ENCODE results near the gene CCDC88C. TPM values are rescaled to one million over a fixed set of nuclear protein-coding genes. Genes with fewer than 3 reads are reported as not detected.

CCDC88C gene
- total and polyA plus RNA-seq, 9 donors, result 2.0 to 17.7 (median 3.9) TPM

DNA sequence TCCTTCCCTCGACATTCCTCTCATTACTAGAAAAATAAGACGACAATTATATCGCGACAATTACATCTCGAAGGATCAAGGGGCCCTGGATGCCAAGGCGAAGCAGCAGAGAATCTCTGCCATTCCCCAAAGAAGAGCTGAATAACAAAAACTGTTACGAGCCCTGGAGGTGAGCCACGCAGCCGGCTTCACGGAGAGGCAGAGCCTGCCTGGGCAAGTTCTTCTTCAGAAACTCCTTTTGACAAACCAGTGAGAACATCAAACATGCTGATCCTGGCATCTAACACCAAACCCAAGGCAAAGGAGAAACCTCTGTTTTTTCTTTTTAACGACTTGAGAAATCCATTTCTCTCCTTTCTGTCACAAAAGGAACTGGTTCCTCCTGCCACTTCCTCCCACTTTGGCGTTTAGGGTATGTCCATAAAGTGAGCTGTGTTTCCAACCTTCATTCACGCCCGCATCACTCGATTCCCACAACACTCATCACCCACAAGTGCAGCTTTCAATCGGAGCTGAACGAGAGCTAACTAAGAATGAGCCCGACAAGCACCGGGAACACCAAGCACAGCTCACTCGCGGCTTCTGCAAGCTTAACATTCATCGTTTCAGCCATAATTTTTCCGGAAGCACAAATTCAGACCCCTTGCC is 21.5 kb downstream of the CCDC88C start:
- H3K27ac ChIP-seq, result no peak overlapping the region
- no peak overlapping the region for H3K4me3 ChIP-seq
- DNase-seq, result no peak
- TF ChIP-seq POLR2A (IDR thresholded peaks at IDR 0.05) (no peak), EP300 (IDR thresholded peaks at IDR 0.05) (no peak)
- TF ChIP-seq, protein P1, sequence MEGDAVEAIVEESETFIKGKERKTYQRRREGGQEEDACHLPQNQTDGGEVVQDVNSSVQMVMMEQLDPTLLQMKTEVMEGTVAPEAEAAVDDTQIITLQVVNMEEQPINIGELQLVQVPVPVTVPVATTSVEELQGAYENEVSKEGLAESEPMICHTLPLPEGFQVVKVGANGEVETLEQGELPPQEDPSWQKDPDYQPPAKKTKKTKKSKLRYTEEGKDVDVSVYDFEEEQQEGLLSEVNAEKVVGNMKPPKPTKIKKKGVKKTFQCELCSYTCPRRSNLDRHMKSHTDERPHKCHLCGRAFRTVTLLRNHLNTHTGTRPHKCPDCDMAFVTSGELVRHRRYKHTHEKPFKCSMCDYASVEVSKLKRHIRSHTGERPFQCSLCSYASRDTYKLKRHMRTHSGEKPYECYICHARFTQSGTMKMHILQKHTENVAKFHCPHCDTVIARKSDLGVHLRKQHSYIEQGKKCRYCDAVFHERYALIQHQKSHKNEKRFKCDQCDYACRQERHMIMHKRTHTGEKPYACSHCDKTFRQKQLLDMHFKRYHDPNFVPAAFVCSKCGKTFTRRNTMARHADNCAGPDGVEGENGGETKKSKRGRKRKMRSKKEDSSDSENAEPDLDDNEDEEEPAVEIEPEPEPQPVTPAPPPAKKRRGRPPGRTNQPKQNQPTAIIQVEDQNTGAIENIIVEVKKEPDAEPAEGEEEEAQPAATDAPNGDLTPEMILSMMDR (IDR thresholded peaks at IDR 0.05), result no peak
- intact Hi-C loops (cut with DNase I), result no loop called here
- no peaks in the 10 kb centered on the region for H3K9me3 ChIP-seq
- no peaks in the 10 kb centered on the region for H3K27me3 ChIP-seq
- no peaks in the 10 kb centered on the region for H3K36me3 ChIP-seq
- WGBS, 3 donors, result 79 to 85% (median 80%) methylated on average over 23 of the region's 23 CpGs
- no peaks in the 10 kb centered on the region for H3K4me1 ChIP-seq (ENCODE audit: insufficient read depth)

DNA sequence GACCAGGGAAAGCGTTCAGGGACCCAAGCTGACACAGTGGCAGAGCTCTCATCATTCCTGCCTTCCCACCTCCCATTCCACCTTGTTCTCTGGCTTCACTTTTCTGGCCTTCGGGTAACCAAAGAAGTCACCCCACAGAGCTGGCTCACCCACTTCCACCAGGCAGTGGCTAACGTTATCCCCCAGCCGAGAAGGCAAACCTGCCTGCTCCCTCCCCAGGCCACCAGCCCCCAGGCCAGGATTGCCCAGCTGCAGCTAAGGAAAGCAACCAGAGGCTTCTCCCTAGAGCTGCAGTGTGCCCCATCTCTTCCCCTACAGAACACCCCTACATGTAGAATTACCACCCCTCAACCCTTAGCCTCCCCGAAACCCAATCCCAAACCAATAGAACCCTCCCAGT is 22.2 kb downstream of the CCDC88C start:
- H3K27ac ChIP-seq, result no peak overlapping the region
- H3K36me3 ChIP-seq, result no peaks in the 10 kb centered on the region
- H3K9me3 ChIP-seq, result no peaks in the 10 kb centered on the region
- intact Hi-C loops (cut with DNase I), result no loop called here
- H3K4me3 ChIP-seq, result no peak overlapping the region
- no peaks in the 10 kb centered on the region for H3K27me3 ChIP-seq
- WGBS, 3 donors, result 84 to 93% (median 88%) methylated on average over 5 of the region's 5 CpGs
- no peak for DNase-seq
- TF ChIP-seq EP300 (IDR thresholded peaks at IDR 0.05), result no peak
- TF ChIP-seq, protein P1 (IDR thresholded peaks at IDR 0.05), result no peak
- TF ChIP-seq POLR2A (IDR thresholded peaks at IDR 0.05), result no peak
- H3K4me1 ChIP-seq (ENCODE audit: insufficient read depth), result no peaks in the 10 kb centered on the region

DNA sequence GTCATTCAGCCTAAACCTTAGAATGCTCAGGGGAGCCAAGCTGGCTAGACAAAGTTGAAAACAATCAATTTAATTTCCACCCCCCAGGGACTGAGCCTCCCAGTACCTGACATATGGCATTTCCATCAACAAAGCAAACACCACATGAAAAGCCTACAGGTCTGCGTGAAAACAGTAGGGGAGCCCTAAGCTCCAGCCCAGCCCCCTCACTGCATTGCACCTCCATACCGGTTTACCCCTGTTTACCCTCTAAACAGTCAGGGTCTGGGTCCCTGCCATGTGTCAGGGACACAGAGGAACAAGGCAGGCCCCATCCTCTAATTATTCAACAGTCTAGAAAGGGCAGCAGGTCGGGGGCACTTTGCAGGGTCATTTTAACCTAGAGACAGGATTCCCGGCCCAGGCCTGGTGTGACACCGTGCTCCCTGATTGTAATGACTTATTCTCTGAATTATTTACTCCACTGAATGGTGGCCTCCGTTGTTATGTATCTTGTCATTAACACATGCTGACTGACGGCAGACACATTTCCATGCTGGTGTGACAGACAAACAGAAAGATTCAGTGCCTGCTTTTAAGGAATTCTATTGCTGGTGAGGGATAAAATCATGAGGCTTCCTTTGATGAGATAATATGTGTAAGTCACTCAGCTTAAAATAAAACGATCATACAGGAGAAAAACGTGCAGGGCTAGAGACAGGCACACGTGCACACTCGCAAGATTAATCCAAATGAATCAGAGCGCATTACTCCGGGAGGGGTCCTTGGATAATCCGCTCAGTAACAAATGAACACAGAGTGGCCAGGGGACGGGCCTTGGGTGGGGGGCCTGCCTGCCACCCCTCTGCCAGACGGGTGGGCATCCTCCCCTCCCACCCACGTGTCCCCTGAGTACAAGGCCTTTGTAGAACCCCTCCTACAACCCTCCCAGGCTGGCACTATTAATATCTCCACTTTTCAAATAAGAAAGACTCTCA is 23.2 kb downstream of the CCDC88C start:
- H3K4me3 ChIP-seq, result no peak overlapping the region
- intact Hi-C loops (cut with DNase I), result no loop called here
- no peak overlapping the region for H3K27ac ChIP-seq
- WGBS, 3 donors, result 89 to 92% (median 89%) methylated on average over 17 of the region's 17 CpGs
- no peaks in the 10 kb centered on the region for H3K9me3 ChIP-seq
- H3K27me3 ChIP-seq, result no peaks in the 10 kb centered on the region
- TF ChIP-seq, protein P1 (IDR thresholded peaks at IDR 0.05), result no peak
- TF ChIP-seq EP300 (IDR thresholded peaks at IDR 0.05) (no peak), POLR2A (IDR thresholded peaks at IDR 0.05) (no peak)
- DNase-seq, result no peak
- no peaks in the 10 kb centered on the region for H3K4me1 ChIP-seq (ENCODE audit: insufficient read depth)
- no peaks in the 10 kb centered on the region for H3K36me3 ChIP-seq

- WGBS, 3 donors, result 77 to 82% (median 81%) methylated on average over 19 of the region's 19 CpGs
Observed at GRCh38 chr14:91392623-91393303, 24.9 kb downstream of the CCDC88C start.

More at GRCh38 chr14:91392623-91393303, 24.9 kb downstream of the CCDC88C start:
- H3K36me3 ChIP-seq, result no peaks in the 10 kb centered on the region
- H3K4me1 ChIP-seq (ENCODE audit: insufficient read depth), result no peaks in the 10 kb centered on the region
- no peak for DNase-seq
- no peaks in the 10 kb centered on the region for H3K9me3 ChIP-seq
- no peak overlapping the region for H3K27ac ChIP-seq
- H3K4me3 ChIP-seq, result no peak overlapping the region
- TF ChIP-seq POLR2A (IDR thresholded peaks at IDR 0.05) (no peak), EP300 (IDR thresholded peaks at IDR 0.05) (no peak)
- TF ChIP-seq, protein P1 (IDR thresholded peaks at IDR 0.05), result no peak
- intact Hi-C loops (cut with DNase I), result no loop called here
- no peaks in the 10 kb centered on the region for H3K27me3 ChIP-seq
